Neural cell (in vitro differentiated cells): ENCODE data around the gene ZFP69B. TPM values are rescaled to one million over a fixed set of nuclear protein-coding genes. Genes with fewer than 3 reads are reported as not detected.

Source experiments
- H2AFZ ChIP-seq: fragments of 200-600, 300-800 bp; sonication (generic), shearing (Covaris generic); 2 replicates; pipeline ENCODE4 v1.6.0; 2014; ENCODE audit warnings: low read depth, mild to moderate bottlenecking, antibody characterized with exemption, low read length, moderate library complexity
- H3F3A ChIP-seq: fragments of 200-600 bp; shearing (Covaris generic); 2 replicates; pipeline ENCODE4 v1.6.1; 2016; ENCODE audit warnings: mild to moderate bottlenecking, moderate library complexity, mixed read lengths, antibody characterized with exemption, low read length; ENCODE audit not compliant: insufficient read depth, poor library complexity, severe bottlenecking
- H3K27ac ChIP-seq: fragments of 200-600, 300-800 bp; sonication (generic), shearing (Covaris generic); 2 replicates; pipeline ENCODE4 v1.5.1; 2014; ENCODE audit warnings: mild to moderate bottlenecking, low read length, moderate library complexity
- H3K27me3 ChIP-seq: fragments of 300-800, 200-600 bp; sonication (generic), shearing (Covaris generic); 2 replicates; pipeline ENCODE4 v1.6.0; 2014; ENCODE audit warnings: mild to moderate bottlenecking, low read depth, low read length, moderate library complexity; ENCODE audit not compliant: insufficient read depth
- H3K36me3 ChIP-seq: fragments of 300-800, 200-600 bp; sonication (generic), shearing (Covaris generic); 2 replicates; pipeline ENCODE4 v1.5.1; 2014; ENCODE audit warnings: mild to moderate bottlenecking, antibody characterized with exemption, low read length, moderate library complexity; ENCODE audit not compliant: insufficient read depth
- H3K4me2 ChIP-seq: fragments of 300-800, 200-600 bp; sonication (generic), shearing (Covaris generic); 2 replicates; pipeline ENCODE4 v1.6.0; 2014; ENCODE audit warnings: mild to moderate bottlenecking, low read length
- H3K4me3 ChIP-seq: fragments of 300-800, 200-600 bp; sonication (generic), shearing (Covaris generic); 2 replicates; pipeline ENCODE4 v1.5.1; 2014; ENCODE audit warnings: mild to moderate bottlenecking, low read length, moderate library complexity
- H3K79me2 ChIP-seq: fragments of 200-600 bp; shearing (Covaris generic); replicated peaks from 2 replicates; pipeline ENCODE4 v1.6.0; 2014; ENCODE audit warnings: mild to moderate bottlenecking, low read length, moderate library complexity; ENCODE audit not compliant: insufficient read depth
- H3K9ac ChIP-seq: fragments of 300-800, 200-600 bp; sonication (generic), shearing (Covaris generic); 2 replicates; pipeline ENCODE4 v1.6.1; 2016; ENCODE audit warnings: mild to moderate bottlenecking, low read length, mixed read lengths
- H3K9me2 ChIP-seq: fragments of 200-600 bp; shearing (Covaris generic); 2 replicates; pipeline ENCODE4 v1.6.1; 2016; ENCODE audit warnings: mild to moderate bottlenecking, low read length, mixed read lengths; ENCODE audit not compliant: insufficient read depth
- H3K9me3 ChIP-seq: fragments of 200-600, 300-800 bp; sonication (generic), shearing (Covaris generic); 2 replicates; pipeline ENCODE4 v1.6.1; 2016; ENCODE audit warnings: mild to moderate bottlenecking, mixed run types, low read length, moderate library complexity, mixed read lengths
- H4K20me1 ChIP-seq: fragments of 200-600 bp; shearing (Covaris generic); 2 replicates; pipeline ENCODE4 v1.6.1; 2016; ENCODE audit warnings: mild to moderate bottlenecking, mixed run types; ENCODE audit not compliant: insufficient read depth
- EP300 ChIP-seq: fragments of 450-650 bp; conservative IDR thresholded peaks from 2 replicates; pipeline ENCODE4 v1.6.1; 2014; ENCODE audit warnings: antibody characterized with exemption, mild to moderate bottlenecking, moderate library complexity; ENCODE audit not compliant: poor library complexity, severe bottlenecking
- EZH2 ChIP-seq: fragments of 200-600, 300-800 bp; shearing (Covaris generic), sonication (generic); IDR thresholded peaks from 2 replicates; pipeline ENCODE4 v1.6.1; 2014; ENCODE audit warnings: antibody characterized with exemption, low read length, borderline replicate concordance, mild to moderate bottlenecking; ENCODE audit not compliant: insufficient read depth, poor library complexity, severe bottlenecking
- MXI1 ChIP-seq: fragments of 450-650 bp; conservative IDR thresholded peaks from 2 replicates; pipeline ENCODE4 v1.6.1; 2014; ENCODE audit warnings: antibody characterized with exemption, mild to moderate bottlenecking; ENCODE audit not compliant: poor library complexity, severe bottlenecking
- POLR2AphosphoS5 ChIP-seq: IDR thresholded peaks from 2 replicates; pipeline ENCODE4 v1.6.1; 2012
- RAD21 ChIP-seq: fragments of 450-650 bp; conservative IDR thresholded peaks from 2 replicates; pipeline ENCODE4 v1.6.1; 2014; ENCODE audit warnings: antibody characterized with exemption, mild to moderate bottlenecking, moderate library complexity
- SMC3 ChIP-seq: fragments of 450-650 bp; conservative IDR thresholded peaks from 2 replicates; pipeline ENCODE4 v1.6.1; 2014; ENCODE audit warnings: antibody characterized with exemption, mild to moderate bottlenecking, moderate library complexity; ENCODE audit not compliant: poor library complexity
- TAF1 ChIP-seq: IDR thresholded peaks from 2 replicates; pipeline ENCODE4 v1.6.1; 2012; ENCODE audit warnings: low read depth
- polyA plus RNA-seq: library from polyadenylated mRNA; depleted of rRNA; stranded (reverse); fragments of >200 nt; gene quantifications from 2 replicates; pipeline ENCODE4 v1.2.3, GENCODE V29; 2014
- TF ChIP-seq, protein P1 (sequence below): fragments of 450-650 bp; IDR thresholded peaks from 2 replicates; pipeline ENCODE4 v1.5.1; 2014; ENCODE audit warnings: antibody characterized with exemption, mild to moderate bottlenecking, moderate library complexity; ENCODE audit not compliant: poor library complexity, severe bottlenecking
- TF ChIP-seq, protein P2 (sequence below): IDR thresholded peaks from 2 replicates; pipeline ENCODE4 v1.6.1; 2012; ENCODE audit warnings: borderline replicate concordance

ZFP69B gene
- polyA plus RNA-seq, 1 donor from 2014 or later = 21.6 TPM

GRCh38 chr1:40411294-40411693, 39.0 kb upstream of the ZFP69B start:
- Histone ChIP-seq H3K9me3 (no peaks in the 10 kb centered on the region), H3K27me3 (no peaks in the 10 kb centered on the region), H3K27ac (no peak overlapping the region), H3K9ac (no peak overlapping the region), H3K36me3 (peaks cover 20% of the 10 kb centered on the region), H3K79me2 (peaks cover 5% of the 10 kb centered on the region), H2AFZ (no peak overlapping the region), H3K9me2 (no peaks in the 10 kb centered on the region), H3F3A (no peaks in the 10 kb centered on the region), H3K4me3 (no peak overlapping the region), H4K20me1 (no peaks in the 10 kb centered on the region), H3K4me2 (no peak overlapping the region)
- TF ChIP-seq POLR2AphosphoS5 (no peak), MXI1 (no peak), TAF1 (no peak), SMC3 (no peak), EZH2 (no peak), RAD21 (no peak), EP300 (no peak)
- TF ChIP-seq, protein P1, sequence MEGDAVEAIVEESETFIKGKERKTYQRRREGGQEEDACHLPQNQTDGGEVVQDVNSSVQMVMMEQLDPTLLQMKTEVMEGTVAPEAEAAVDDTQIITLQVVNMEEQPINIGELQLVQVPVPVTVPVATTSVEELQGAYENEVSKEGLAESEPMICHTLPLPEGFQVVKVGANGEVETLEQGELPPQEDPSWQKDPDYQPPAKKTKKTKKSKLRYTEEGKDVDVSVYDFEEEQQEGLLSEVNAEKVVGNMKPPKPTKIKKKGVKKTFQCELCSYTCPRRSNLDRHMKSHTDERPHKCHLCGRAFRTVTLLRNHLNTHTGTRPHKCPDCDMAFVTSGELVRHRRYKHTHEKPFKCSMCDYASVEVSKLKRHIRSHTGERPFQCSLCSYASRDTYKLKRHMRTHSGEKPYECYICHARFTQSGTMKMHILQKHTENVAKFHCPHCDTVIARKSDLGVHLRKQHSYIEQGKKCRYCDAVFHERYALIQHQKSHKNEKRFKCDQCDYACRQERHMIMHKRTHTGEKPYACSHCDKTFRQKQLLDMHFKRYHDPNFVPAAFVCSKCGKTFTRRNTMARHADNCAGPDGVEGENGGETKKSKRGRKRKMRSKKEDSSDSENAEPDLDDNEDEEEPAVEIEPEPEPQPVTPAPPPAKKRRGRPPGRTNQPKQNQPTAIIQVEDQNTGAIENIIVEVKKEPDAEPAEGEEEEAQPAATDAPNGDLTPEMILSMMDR = no peak

GRCh38 chr1:40411843-40412242, 38.4 kb upstream of the ZFP69B start:
- H2AFZ ChIP-seq = no peak overlapping the region
- H3K9ac ChIP-seq = no peak overlapping the region
- H3K36me3 ChIP-seq = peaks cover 23% of the 10 kb centered on the region
- no peaks in the 10 kb centered on the region for H3F3A ChIP-seq
- no peaks in the 10 kb centered on the region for H4K20me1 ChIP-seq
- no peak overlapping the region for H3K27ac ChIP-seq
- H3K79me2 ChIP-seq = no peaks in the 10 kb centered on the region
- H3K4me3 ChIP-seq = no peak overlapping the region
- H3K9me2 ChIP-seq = no peaks in the 10 kb centered on the region
- H3K9me3 ChIP-seq = no peaks in the 10 kb centered on the region
- no peaks in the 10 kb centered on the region for H3K27me3 ChIP-seq
- no peak for TF ChIP-seq EP300
- TF ChIP-seq, protein P1 = no peak
- no peak for TF ChIP-seq TAF1
- TF ChIP-seq RAD21 = no peak
- TF ChIP-seq EZH2 = no peak
- TF ChIP-seq, protein P2, sequence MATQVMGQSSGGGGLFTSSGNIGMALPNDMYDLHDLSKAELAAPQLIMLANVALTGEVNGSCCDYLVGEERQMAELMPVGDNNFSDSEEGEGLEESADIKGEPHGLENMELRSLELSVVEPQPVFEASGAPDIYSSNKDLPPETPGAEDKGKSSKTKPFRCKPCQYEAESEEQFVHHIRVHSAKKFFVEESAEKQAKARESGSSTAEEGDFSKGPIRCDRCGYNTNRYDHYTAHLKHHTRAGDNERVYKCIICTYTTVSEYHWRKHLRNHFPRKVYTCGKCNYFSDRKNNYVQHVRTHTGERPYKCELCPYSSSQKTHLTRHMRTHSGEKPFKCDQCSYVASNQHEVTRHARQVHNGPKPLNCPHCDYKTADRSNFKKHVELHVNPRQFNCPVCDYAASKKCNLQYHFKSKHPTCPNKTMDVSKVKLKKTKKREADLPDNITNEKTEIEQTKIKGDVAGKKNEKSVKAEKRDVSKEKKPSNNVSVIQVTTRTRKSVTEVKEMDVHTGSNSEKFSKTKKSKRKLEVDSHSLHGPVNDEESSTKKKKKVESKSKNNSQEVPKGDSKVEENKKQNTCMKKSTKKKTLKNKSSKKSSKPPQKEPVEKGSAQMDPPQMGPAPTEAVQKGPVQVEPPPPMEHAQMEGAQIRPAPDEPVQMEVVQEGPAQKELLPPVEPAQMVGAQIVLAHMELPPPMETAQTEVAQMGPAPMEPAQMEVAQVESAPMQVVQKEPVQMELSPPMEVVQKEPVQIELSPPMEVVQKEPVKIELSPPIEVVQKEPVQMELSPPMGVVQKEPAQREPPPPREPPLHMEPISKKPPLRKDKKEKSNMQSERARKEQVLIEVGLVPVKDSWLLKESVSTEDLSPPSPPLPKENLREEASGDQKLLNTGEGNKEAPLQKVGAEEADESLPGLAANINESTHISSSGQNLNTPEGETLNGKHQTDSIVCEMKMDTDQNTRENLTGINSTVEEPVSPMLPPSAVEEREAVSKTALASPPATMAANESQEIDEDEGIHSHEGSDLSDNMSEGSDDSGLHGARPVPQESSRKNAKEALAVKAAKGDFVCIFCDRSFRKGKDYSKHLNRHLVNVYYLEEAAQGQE = no peak
- TF ChIP-seq MXI1 = no peak
- no peak overlapping the region for H3K4me2 ChIP-seq
